Measurements from ENCODE around the gene RYR1. TPM values are rescaled to one million over a fixed set of nuclear protein-coding genes. Genes with fewer than 3 reads are reported as not detected.

Gene RYR1
- total RNA-seq, 6 experiments from 2014 or later: not detected

GRCh38 chr19:38448225-38448624 lies 14.7 kb downstream of the RYR1 start:
- Mint-ChIP-seq H3K36me3 (ENCODE audit: low read depth) (no peaks in the 10 kb centered on the region), H3K27ac (no peak overlapping the region)

DNA sequence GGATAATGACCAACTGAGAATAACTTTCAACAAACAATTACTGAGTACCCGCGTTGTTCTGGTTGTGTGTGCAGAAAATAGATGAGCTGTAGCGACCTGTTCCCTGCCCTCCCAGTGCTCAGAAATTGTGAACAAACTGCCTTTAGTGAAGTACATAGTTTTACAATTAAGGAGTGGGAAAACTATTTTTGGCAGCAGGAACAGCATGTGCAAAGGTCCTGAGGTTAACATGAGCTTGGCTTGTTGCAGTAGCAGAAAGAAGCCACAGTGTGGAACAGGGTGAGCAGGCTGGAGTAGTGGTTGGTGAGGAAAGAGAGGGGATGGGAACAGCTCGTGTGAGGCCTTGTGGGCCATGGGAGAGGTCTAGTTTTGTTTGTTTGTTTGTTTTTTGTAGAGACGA lies 16.0 kb downstream of the RYR1 start:
- DNase-seq: no peak
- no peak overlapping the region for H3K27ac Mint-ChIP-seq
- no peaks in the 10 kb centered on the region for H3K36me3 Mint-ChIP-seq (ENCODE audit: low read depth)
- no peaks in the 10 kb centered on the region for H3K9me3 Mint-ChIP-seq
- peaks cover 28% of the 10 kb centered on the region for H3K27me3 Mint-ChIP-seq (ENCODE audit: insufficient read depth)
- H3K4me1 Mint-ChIP-seq (ENCODE audit: low read depth): no peaks in the 10 kb centered on the region
- no peak for TF ChIP-seq CTCF (IDR thresholded peaks at IDR 0.05)
- H3K4me3 Mint-ChIP-seq: no peak overlapping the region

More at GRCh38 chr19:38448225-38448624, 14.7 kb downstream of the RYR1 start:
- no peaks in the 10 kb centered on the region for H3K4me1 Mint-ChIP-seq (ENCODE audit: low read depth)
- H3K9me3 Mint-ChIP-seq: no peaks in the 10 kb centered on the region
- no peak for TF ChIP-seq CTCF (IDR thresholded peaks at IDR 0.05)
- H3K27me3 Mint-ChIP-seq (ENCODE audit: insufficient read depth): peaks cover 29% of the 10 kb centered on the region
- H3K4me3 Mint-ChIP-seq: no peak overlapping the region
- no peak for DNase-seq

DNA sequence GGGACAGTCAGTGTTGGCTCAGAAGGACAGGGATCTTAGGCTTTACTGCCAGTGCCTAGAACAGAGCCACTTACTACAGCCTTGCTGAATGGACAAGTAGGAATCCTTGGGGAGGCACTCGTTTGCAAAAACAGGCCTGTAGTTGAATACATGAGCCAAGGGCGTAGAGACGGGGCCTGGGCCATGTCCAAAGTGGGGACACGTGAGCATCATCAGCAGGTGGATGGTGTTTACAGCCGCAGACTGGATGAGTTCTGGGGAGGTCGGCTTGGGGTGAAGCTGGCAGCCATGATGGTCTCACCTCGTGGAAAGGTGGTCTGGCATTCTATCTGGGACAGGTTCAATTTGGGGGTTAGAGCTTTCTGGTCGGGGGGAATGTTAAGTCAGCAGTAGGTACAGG lies 17.5 kb downstream of the RYR1 start:
- Mint-ChIP-seq H3K9me3 (no peaks in the 10 kb centered on the region), H3K27ac (no peak overlapping the region), H3K36me3 (ENCODE audit: low read depth) (no peaks in the 10 kb centered on the region), H3K4me1 (ENCODE audit: low read depth) (no peaks in the 10 kb centered on the region), H3K27me3 (ENCODE audit: insufficient read depth) (peaks cover 23% of the 10 kb centered on the region), H3K4me3 (no peak overlapping the region)
- DNase-seq: no peak
- no peak for TF ChIP-seq CTCF (IDR thresholded peaks at IDR 0.05)

GRCh38 chr19:38451629-38452028 lies 18.1 kb downstream of the RYR1 start:
- H3K9me3 Mint-ChIP-seq: no peaks in the 10 kb centered on the region
- DNase-seq: no peak
- no peaks in the 10 kb centered on the region for H3K36me3 Mint-ChIP-seq (ENCODE audit: low read depth)
- H3K27ac Mint-ChIP-seq: no peak overlapping the region
- H3K27me3 Mint-ChIP-seq (ENCODE audit: insufficient read depth): peaks cover 20% of the 10 kb centered on the region
- no peak overlapping the region for H3K4me3 Mint-ChIP-seq
- no peak for TF ChIP-seq CTCF (IDR thresholded peaks at IDR 0.05)
- no peaks in the 10 kb centered on the region for H3K4me1 Mint-ChIP-seq (ENCODE audit: low read depth)

DNA sequence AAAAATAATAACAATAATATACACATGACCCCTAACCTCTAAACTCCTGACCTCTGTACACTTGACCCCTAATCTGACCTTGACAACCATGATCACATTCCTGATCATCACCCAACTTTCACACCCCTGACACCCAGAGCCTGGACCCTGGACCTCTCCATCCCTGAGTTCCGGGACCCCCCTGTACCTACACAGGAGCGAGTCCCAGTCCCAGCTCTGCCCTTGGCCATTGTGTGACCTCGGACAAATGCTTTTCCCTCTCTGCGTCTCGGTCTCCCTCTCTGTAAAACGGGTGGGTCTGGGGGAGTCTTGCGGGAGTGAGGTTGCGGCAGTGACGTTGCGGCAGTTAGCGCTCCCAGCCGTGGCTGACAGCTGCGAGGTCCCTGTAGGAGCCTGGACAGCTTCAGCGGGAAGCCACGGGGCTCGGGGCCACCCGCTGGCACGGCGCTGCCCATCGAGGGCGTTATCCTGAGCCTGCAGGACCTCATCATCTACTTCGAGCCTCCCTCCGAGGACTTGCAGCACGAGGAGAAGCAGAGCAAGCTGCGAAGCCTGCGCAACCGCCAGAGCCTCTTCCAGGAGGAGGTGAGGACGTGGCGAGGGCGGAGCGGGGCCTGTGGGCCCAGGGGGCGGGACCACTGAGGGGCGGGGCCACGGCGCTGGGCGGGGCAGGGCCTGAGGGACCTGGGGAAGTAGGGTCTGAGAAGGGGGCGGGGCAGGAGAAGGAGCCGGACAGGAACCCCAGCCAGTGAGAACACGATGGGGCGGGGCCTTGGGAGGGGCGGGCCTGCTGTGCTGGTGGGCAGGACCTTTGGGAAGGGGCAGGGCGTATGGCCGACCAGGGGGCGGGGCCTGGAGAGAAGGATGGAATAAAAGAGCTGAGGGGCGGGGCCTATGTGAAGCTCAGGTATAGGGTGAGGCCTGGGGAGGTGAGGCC lies 19.2 kb downstream of the RYR1 start:
- DNase-seq: no peak
- Mint-ChIP-seq H3K27me3 (ENCODE audit: insufficient read depth) (peaks cover 20% of the 10 kb centered on the region), H3K36me3 (ENCODE audit: low read depth) (no peaks in the 10 kb centered on the region), H3K4me1 (ENCODE audit: low read depth) (no peaks in the 10 kb centered on the region), H3K9me3 (no peaks in the 10 kb centered on the region), H3K27ac (no peak overlapping the region), H3K4me3 (no peak overlapping the region)
- TF ChIP-seq CTCF (IDR thresholded peaks at IDR 0.05): no peak

All from HFFc6 (cell line).